GM12878 (cell line): ENCODE measurements around the gene MRS2. TPM values are rescaled to one million over a fixed set of nuclear protein-coding genes. Genes with fewer than 3 reads are reported as not detected.

Source experiments
- ATAC-seq: fragments of 200-7000 bp; cut with Tn5 transposase; 3 replicates; pipeline ENCODE4 v1.9.1; 2020; ENCODE audit warnings: mild to moderate bottlenecking, moderate library complexity
- BruUV-seq: library from RNA; stranded (reverse); fragments of 400-500 nt; replicated peaks from 2 replicates; lab custom pipeline; 2021; lab: Mats Ljungman, UMichigan
- CTCF ChIA-PET: fragments of 300-600 bp; sonication (Branson Sonifier 250); formaldehyde crosslinking; extraction: SDS; loops from one replicate; lab custom pipeline; 2021; ENCODE audit warnings: inconsistent platforms; lab: Yijun Ruan, JAX
- POLR2A ChIA-PET: fragments of 350-600 bp; formaldehyde crosslinking; extraction: SDS; loops from one replicate; lab custom pipeline; 2021; ENCODE audit warnings: inconsistent platforms; lab: Charles Lee
- RAD21 ChIA-PET: fragments of 300-600 bp; sonication (Branson Sonifier 250); formaldehyde crosslinking; loops from one replicate; lab custom pipeline; 2023; ENCODE audit warnings: antibody characterized with exemption; ENCODE audit not compliant: unreplicated experiment; lab: Charles Lee
- SMC1A ChIA-PET: fragments of 300-600 bp; sonication (Branson Sonifier 250); formaldehyde crosslinking; loops from one replicate; lab custom pipeline; 2023; ENCODE audit not compliant: unreplicated experiment, uncharacterized antibody; lab: Charles Lee
- DNase-seq: peaks from one replicate; pipeline ENCODE4 v3.0.0-alpha.2; 2011; ENCODE audit warnings: low read depth, low spot score
- FAIRE-seq: peaks from 3 replicates; lab custom pipeline; 2011; peaks lifted over from hg19 to GRCh38; lab: Jason Lieb, UNC
- H2AFZ ChIP-seq: 2 replicates; pipeline ENCODE4 v1.6.0; 2011; ENCODE audit warnings: low read depth, low read length, control low read depth; ENCODE audit not compliant: control insufficient read depth
- H3K27ac ChIP-seq: 2 replicates; pipeline ENCODE4 v1.5.1; 2011; ENCODE audit warnings: control low read depth; ENCODE audit not compliant: control insufficient read depth, insufficient read depth
- H3K27me3 ChIP-seq, 2 experiments: replicated peaks in 1 of 2; 2 replicates each; pipeline versions ENCODE4 v1.6.0 to v1.6.1; 2011; ENCODE audit warnings: low read length in 1 of 2; ENCODE audit not compliant: control insufficient read depth in 2 of 2, insufficient read depth in 2 of 2
- H3K36me3 ChIP-seq, 2 experiments: 2 replicates each; pipeline ENCODE4 v1.5.1; 2011; ENCODE audit warnings: low read length in 1 of 2; ENCODE audit not compliant: control insufficient read depth in 2 of 2, insufficient read depth in 2 of 2
- H3K4me1 ChIP-seq: 2 replicates; pipeline ENCODE4 v1.6.1; 2011; ENCODE audit warnings: mild to moderate bottlenecking, low read length, moderate library complexity, mixed read lengths; ENCODE audit not compliant: control insufficient read depth, insufficient read depth
- H3K4me2 ChIP-seq: 2 replicates; pipeline ENCODE4 v1.6.0; 2011; ENCODE audit warnings: control low read depth; ENCODE audit not compliant: control insufficient read depth, insufficient read depth
- H3K4me3 ChIP-seq: fragments of 200-600 bp; sonication (generic); 2 replicates; pipeline ENCODE4 v1.5.1; 2016
- H3K79me2 ChIP-seq: 2 replicates; pipeline ENCODE4 v1.6.0; 2011; ENCODE audit warnings: low read length; ENCODE audit not compliant: control insufficient read depth, insufficient read depth
- H3K9ac ChIP-seq: 2 replicates; pipeline ENCODE4 v1.8.0; 2011; ENCODE audit warnings: low read length, control low read depth, mixed read lengths; ENCODE audit not compliant: control insufficient read depth, insufficient read depth
- H3K9me3 ChIP-seq: replicated peaks from 3 replicates; pipeline ENCODE4 v1.5.1; 2011; ENCODE audit warnings: mild to moderate bottlenecking, low read length; ENCODE audit not compliant: control insufficient read depth, insufficient read depth
- H4K20me1 ChIP-seq: 2 replicates; pipeline ENCODE4 v1.6.0; 2011; ENCODE audit not compliant: control insufficient read depth, insufficient read depth
- ATF7 ChIP-seq: fragments of 450-650 bp; IDR thresholded peaks from 2 replicates; pipeline ENCODE4 v1.6.1; 2016; ENCODE audit warnings: low read depth, mild to moderate bottlenecking
- BACH1 ChIP-seq: fragments of 450-650 bp; IDR thresholded peaks from 2 replicates; pipeline ENCODE4 v1.6.1; 2017; ENCODE audit warnings: mild to moderate bottlenecking, borderline replicate concordance
- BHLHE40 ChIP-seq, 2 experiments: fragments of 450-650 bp in 1 of 2; IDR thresholded peaks; 2 replicates each; pipeline ENCODE4 v1.6.1; 2011 to 2017; ENCODE audit warnings: low read depth in 2 of 2, borderline replicate concordance in 1 of 2, improper control_type of control experiment in 1 of 2, low read length in 1 of 2, mild to moderate bottlenecking in 1 of 2
- HSF1 ChIP-seq: fragments of 150-350 bp; IDR thresholded peaks from 2 replicates; pipeline ENCODE4 v1.6.1; 2014; ENCODE audit warnings: mild to moderate bottlenecking, low read depth, low read length
- JUND ChIP-seq: IDR thresholded peaks from 2 replicates; pipeline ENCODE4 v1.6.1; 2012; ENCODE audit warnings: low read depth, mild to moderate bottlenecking, low read length, improper control_type of control experiment, moderate library complexity
- NR2C2 ChIP-seq: IDR thresholded peaks from 2 replicates; pipeline ENCODE4 v1.6.1; 2011; ENCODE audit warnings: borderline replicate concordance, low read depth; ENCODE audit not compliant: control insufficient read depth, insufficient read length
- NRF1 ChIP-seq: conservative IDR thresholded peaks from 2 replicates; pipeline ENCODE4 v1.6.1; 2011; ENCODE audit warnings: mild to moderate bottlenecking, low read depth, low read length, improper control_type of control experiment
- ZNF592 ChIP-seq: fragments of 450-650 bp; IDR thresholded peaks from 2 replicates; pipeline ENCODE4 v1.6.1; 2017; ENCODE audit warnings: mild to moderate bottlenecking, moderate library complexity
- ZNF687 ChIP-seq: fragments of 450-650 bp; IDR thresholded peaks from 2 replicates; pipeline ENCODE4 v1.6.1; 2017; ENCODE audit warnings: mild to moderate bottlenecking, moderate library complexity
- WGBS: methylation state at CpG from one replicate; pipeline ENCODE4 v1.1.6; 2016; ENCODE audit warnings: low lambda C conversion rate; ENCODE audit not compliant: insufficient replicate concordance, insufficient coverage; ENCODE audit errors: missing lambda C conversion rate; 5-methylcytosine and 5-hydroxymethylcytosine counted together
- in situ Hi-C: fragments of 300-500 bp; cut with MboI; formaldehyde crosslinking; loops from 9 replicates; pipeline ENCODE4 v1.14.3; 2018; ENCODE audit warnings: mixed read lengths
- intact Hi-C: fragments of 100-400 bp; cut with micrococcal nuclease; formaldehyde crosslinking; loops from one replicate; pipeline ENCODE4 v1.14.2; 2022; ENCODE audit not compliant: unreplicated experiment
- polyA plus RNA-seq, 11 experiments: library from polyadenylated mRNA; depleted of rRNA in 4 of 11; unstranded in 6 of 11; stranded (reverse) in 5 of 11; fragments of >200 nt; fragmentation: Nextera tagmentation in 4 of 11; fragmentation: Illumina TruSeq in 1 of 11; extraction: Ambion mirVana in 4 of 11; extraction: Trizol in 1 of 11; gene quantifications; 1 replicate in 1 of 11; 2 replicates in 10 of 11; pipeline versions ENCODE4 v1.2.1 to v1.2.3, GENCODE V29; 2011 to 2016; ENCODE audit warnings: inconsistent platforms in 2 of 11, missing spikeins in 2 of 11, low read depth in 1 of 11
- total RNA-seq, 4 experiments: library from RNA; depleted of rRNA in 3 of 4; stranded (reverse); fragments of >200 nt in 3 of 4; fragmentation: Illumina TruSeq in 1 of 4; extraction: Trizol in 1 of 4; gene quantifications; 2 replicates each; pipeline versions ENCODE4 v1.2.1 to v1.2.3, GENCODE V29; 2013 to 2021
- TF ChIP-seq, protein P1 (sequence below): IDR thresholded peaks from 2 replicates; pipeline ENCODE4 v1.6.1; 2012; ENCODE audit warnings: low read length, inconsistent platforms

Gene MRS2
- total and polyA plus RNA-seq, 10 of the 15 experiments (the other 5 are each of a cell fraction or from before 2014, with no cell fraction given): 7.5 to 29.9 (median 24.2) TPM

DNA sequence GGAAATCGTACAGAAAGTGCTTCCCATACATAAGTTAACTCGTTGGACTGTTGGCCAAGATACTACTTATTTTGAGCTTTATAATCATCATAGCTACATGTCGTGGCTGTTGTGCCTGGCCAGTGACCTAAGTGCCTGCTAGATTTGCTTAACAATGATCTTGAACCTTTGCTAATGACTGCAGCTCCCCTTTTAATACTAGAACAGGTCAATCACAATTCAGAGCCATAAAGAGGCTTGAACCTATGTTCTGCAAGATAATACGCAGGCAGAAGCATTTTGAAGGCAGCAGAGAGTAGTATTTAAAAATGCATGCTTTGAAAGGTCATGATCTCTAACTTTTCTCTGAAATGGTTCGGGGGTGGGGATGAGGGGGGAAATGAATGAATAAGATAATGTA, 2.5 kb downstream of the MRS2 start:
- no peak for FAIRE-seq
- in situ Hi-C loops: no loop called here
- SMC1A ChIA-PET: interaction anchor here (0.7 to 1.9 kb wide), 5 partner anchors 11 to 122 kb away, joined by 3 to 4 read pairs (median 3); no protein-coding TSS in a partner anchor
- POLR2A ChIA-PET: interaction anchor here (0.5 to 0.7 kb wide), 3 partner anchors 17 to 1247 kb away, joined by 4 read pairs; no protein-coding TSS in a partner anchor
- H2AFZ ChIP-seq: no peak overlapping the region
- no peak for DNase-seq
- H3K36me3 ChIP-seq: no peaks in the 10 kb centered on the region; a peak in 2 of 4 replicates
- H3K27me3 ChIP-seq: no peaks in the 10 kb centered on the region
- WGBS: 85% methylated on average over 5 of the region's 5 CpGs
- peaks cover 34% of the 10 kb centered on the region for H3K79me2 ChIP-seq
- peaks cover 19% of the 10 kb centered on the region for H3K4me1 ChIP-seq
- no peak for ATAC-seq
- no peak overlapping the region for H3K4me2 ChIP-seq
- H3K9me3 ChIP-seq: no peaks in the 10 kb centered on the region
- intact Hi-C loops: loop anchor here (10.0 kb wide), 1 partner anchor 370 kb away; the partner anchor contains the start of gene GMNN
- H3K4me3 ChIP-seq: no peak overlapping the region
- no peak overlapping the region for H3K27ac ChIP-seq
- CTCF ChIA-PET: interaction anchor here (1.1 to 1.6 kb wide), 2 partner anchors 25 to 122 kb away, joined by 6 to 7 read pairs; no protein-coding TSS in a partner anchor
- no peak overlapping the region for H3K9ac ChIP-seq
- BruUV-seq: no TSS peak
- H4K20me1 ChIP-seq: no peaks in the 10 kb centered on the region
- RAD21 ChIA-PET: interaction anchor here (0.5 to 1.5 kb wide), 3 partner anchors 10 to 118 kb away, joined by 3 read pairs; no protein-coding TSS in a partner anchor
- TF ChIP-seq, protein P1, sequence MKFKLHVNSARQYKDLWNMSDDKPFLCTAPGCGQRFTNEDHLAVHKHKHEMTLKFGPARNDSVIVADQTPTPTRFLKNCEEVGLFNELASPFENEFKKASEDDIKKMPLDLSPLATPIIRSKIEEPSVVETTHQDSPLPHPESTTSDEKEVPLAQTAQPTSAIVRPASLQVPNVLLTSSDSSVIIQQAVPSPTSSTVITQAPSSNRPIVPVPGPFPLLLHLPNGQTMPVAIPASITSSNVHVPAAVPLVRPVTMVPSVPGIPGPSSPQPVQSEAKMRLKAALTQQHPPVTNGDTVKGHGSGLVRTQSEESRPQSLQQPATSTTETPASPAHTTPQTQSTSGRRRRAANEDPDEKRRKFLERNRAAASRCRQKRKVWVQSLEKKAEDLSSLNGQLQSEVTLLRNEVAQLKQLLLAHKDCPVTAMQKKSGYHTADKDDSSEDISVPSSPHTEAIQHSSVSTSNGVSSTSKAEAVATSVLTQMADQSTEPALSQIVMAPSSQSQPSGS: no peak
- TF ChIP-seq JUND (no peak), ZNF592 (no peak), ATF7 (no peak), HSF1 (no peak), NR2C2 (no peak), BACH1 (no peak), BHLHE40 (IDR thresholded peaks at IDR 0.05; ENCODE audit: borderline replicate concordance in 1 of 2, low read depth in 2 of 2, low read length in 1 of 2) (no peak), ZNF687 (no peak), NRF1 (no peak)
